ENCODE data around the gene SORBS2.

Gene SORBS2

DNA sequence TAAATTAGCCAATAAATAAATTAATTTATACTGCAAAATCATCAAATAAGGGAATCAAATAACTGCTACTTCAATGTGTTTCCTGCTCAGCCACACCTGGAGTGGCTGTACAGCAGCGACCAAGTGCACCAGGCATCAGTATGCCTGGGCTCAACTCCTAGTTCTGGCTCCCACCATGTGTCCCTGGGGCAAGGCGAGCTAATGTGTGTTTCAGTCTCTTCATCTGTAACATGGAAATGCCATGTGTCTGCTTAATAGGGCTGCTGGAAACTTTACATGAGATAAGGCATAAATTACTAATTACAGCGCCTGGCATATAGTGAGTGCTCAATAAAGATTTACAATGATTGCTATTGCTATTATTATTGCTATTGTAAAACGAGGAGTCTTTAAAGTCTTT lies 167.6 kb downstream of the SORBS2 start:
- no peak for DNase-seq (ENCODE audit: low read depth in 2 of 2)

DNA sequence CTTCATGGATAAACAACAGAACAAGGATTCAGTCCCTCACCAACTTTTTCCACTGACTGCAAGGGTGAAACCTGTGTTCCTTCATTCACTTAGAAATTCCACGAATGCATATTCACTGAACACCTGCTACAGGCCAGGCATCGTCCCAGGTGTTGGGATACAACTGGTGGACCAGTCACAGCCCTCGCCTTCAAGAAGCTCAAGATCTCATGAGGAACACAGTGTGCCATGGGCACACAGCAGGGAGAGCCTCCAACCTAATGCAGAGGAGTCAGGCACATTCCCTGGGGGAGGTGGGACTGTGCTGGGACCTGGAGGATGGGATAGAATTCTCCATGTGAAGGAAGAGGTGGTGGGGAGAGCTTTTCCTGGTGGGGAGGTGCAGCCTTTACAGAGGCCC lies 169.1 kb downstream of the SORBS2 start:
- no peak for DNase-seq (ENCODE audit: low read depth in 2 of 2)

DNA sequence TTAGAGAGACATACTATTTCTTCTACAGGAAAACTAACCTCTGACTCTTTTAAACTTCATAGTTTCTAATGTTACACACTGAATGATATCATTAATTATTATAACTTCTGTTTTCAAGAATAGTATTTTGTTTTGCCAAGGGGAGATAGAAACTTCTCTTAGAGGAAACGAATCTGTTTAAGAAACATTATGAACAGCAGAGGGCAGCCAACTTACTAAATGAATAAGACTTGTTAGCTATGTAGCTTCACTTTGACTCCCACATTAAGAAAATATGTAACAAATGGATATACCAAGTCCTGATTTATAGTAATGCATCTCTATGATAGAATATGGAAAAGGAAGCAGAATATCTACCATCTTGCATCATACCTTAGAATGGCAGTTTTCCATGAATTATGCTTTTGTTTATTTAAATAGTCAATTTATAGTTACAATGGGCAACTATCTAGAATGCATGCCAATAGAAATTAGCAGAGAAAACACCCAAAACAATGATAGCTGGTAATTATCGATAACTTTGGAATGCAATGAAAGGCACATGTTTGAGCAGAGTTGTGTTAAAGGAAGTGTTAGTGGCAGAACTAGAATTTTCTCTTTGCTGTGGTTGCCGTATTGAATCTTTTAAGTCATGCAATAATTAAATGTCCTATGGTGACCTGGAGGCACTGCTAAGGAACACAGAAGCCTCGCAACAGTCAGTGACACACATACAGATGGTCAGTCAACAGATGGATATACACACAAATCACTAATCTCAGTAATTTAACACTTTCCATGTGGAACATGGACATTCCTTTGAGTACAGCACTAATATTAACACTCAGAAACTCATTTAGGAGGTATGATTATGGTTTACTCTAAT lies 171.0 kb downstream of the SORBS2 start:
- DNase-seq (ENCODE audit: low read depth in 2 of 2) = peak; percentile 48 to 58

DNA sequence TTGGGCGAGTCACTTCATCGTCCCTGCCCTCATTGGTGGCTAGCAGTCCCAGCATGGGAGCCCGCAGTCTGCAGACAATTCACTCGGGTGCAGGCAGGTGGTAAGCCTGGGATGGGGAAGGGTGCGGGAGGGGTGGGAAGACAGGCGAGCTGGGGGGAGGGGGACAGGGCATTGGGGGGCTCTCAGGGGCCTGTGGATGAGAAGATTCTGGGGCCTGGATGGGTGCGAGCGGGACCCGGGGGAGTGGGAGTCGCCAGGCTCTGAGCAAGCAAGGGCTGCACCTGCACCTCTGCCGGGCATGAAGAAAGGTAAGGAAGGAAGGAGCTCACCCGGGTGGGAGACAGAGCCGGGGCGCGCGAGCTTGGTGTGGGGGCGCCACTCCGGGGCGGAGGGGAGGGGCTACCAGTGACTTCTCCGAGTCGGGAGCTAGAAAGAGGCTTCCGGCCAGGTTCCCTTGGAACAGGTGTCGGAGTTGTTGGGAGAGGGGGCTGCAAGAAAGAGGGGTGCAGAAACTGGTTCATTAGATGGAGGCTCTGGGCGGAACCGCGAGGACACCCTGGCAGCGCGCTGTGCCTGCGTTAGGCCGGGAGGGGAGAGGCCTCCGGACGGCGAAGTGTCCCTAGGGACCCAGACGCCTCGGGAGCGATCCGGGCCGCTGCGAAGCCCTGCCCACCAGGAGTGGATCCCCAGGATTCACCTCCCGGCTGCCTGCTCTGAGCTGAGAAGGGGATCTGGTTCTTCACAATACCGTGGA lies 173.3 kb downstream of the SORBS2 start:
- no peak for DNase-seq (ENCODE audit: low read depth in 2 of 2)

DNA sequence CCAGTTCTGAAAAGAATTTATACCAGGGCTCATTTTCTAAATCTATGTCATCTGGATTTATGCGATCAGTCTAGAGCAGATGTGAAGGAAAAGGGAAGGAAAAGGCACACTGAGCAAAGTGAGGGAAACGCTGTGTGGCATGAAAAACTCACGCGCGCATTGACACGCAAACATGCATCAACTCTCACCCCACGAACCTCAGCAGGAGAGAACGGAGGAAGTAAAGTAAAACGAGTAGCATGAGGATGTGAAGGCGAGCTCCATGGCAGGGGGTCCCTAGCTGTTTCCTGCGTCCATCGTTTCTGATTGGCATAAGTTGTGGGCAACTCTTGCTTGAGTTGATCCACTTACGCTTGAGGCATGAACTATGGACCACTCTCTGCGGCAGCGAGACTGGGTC lies 173.9 kb downstream of the SORBS2 start:
- DNase-seq (ENCODE audit: low read depth in 2 of 2) = no peak

DNA sequence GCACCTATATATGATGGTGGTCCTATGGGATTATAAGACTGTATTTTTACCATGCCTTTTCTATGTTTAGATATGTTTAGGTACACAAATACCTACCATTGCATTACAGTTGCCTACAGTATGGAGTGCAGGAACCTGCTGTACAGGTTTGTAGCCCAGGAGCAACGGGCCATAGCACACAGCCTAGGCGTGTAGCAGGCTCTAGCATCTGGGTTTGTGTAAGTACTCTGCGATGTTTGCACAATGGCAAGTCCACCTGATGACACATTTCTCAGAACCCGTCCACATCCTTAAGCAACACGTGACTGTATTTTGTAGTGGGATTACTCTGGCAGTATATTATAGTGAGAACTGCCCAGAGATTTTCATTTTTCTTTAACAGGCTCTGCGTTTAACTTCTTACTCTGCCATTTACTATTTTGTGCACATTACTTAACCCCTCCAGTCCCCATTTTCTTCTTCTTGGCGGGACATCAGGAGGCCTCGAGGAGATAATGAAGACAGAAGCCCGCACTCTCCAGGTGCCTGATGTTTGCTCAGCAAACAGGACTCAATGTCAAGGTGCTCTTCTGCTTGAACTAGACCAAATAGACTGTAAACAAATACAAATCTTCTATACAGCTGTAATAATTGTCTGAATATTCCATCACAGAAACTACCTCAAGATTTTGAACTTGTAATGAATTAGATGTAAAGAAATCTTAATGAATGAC lies 174.7 kb downstream of the SORBS2 start:
- no peak for DNase-seq (ENCODE audit: low read depth in 2 of 2)

DNA sequence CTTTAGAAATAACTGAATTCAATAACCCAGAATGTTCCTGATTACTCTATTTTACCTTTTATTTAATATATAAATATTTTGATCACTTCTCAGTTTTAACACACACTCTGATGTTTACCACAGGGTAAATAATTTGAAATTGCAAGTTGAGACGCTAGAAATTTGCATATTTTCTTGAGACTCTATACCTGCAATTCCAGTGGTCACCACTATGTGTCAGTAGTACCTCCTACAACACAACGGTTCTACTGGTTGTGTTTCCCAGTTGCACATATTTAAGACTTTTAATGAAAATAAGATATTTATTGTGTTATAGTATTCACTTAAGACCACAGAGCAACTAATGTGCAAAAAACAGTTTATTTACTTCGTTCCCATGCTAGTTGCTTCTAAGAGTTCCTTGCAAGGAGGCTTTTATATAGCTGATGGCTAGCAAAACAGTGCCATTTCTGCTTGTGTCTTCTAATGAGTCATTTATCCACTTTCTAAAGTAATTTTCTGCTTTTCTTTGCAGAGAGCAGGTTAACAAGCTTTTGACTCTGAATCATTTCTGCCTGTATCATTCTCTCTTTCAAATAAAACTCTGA lies 177.8 kb downstream of the SORBS2 start:
- DNase-seq (ENCODE audit: low read depth in 2 of 2) = no peak

DNA sequence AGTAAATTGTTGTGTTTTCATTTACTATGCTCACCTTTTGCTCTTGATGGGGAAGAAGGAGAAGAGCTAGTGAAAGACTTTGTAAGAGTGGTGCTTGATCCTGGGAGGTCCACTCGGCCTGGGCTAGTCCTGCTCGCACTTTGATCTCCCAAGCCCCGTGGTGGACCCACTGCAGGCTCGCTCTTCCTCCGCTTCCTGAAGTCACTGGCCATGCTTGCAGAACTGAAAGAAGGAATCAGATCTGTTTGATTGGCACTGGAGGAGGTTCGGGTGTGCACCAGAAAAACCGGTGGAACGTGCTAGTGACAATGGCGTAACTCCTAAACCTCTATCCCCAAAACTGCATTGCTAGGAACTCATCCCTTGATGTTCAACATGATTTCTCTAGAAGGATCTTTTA lies 185.2 kb downstream of the SORBS2 start:
- no peak for DNase-seq (ENCODE audit: low read depth in 2 of 2)

DNA sequence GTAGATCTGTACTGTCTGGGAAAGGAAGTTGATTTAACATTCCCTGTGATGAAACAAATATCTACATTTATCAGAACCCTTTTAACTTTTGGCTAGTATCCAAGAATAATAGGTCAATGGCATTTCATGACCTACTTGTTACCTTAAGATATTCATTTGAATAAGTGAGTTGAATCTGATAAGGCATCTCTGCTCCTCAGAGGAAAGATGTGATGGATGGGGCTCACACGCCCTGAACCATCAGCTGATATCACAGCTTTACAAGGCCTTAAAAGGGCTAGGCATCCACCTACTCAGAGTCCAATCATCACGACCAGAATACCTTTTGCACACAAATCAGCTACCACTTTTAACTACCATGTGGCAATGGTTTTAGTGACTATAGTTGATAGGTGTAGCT lies 186.5 kb downstream of the SORBS2 start:
- no peak for DNase-seq (ENCODE audit: low read depth in 2 of 2)

DNA sequence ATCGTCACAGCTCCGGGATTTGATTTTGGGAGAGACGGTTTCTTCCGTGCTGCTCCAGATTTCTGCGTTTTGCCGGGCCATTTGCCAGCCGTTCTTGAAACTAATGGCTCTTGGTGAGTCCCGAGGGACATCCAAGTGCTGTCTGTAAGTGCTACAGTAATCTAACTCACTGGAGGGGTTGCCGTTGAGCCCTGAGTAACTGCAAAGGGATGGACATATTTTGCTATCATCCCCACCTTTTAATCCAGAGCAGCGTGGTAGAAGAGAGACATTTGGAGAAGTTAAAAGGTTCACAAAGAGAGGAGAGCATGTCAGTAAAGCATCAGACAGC lies 187.8 kb downstream of the SORBS2 start:
- no peak for DNase-seq (ENCODE audit: low read depth in 2 of 2)

DNA sequence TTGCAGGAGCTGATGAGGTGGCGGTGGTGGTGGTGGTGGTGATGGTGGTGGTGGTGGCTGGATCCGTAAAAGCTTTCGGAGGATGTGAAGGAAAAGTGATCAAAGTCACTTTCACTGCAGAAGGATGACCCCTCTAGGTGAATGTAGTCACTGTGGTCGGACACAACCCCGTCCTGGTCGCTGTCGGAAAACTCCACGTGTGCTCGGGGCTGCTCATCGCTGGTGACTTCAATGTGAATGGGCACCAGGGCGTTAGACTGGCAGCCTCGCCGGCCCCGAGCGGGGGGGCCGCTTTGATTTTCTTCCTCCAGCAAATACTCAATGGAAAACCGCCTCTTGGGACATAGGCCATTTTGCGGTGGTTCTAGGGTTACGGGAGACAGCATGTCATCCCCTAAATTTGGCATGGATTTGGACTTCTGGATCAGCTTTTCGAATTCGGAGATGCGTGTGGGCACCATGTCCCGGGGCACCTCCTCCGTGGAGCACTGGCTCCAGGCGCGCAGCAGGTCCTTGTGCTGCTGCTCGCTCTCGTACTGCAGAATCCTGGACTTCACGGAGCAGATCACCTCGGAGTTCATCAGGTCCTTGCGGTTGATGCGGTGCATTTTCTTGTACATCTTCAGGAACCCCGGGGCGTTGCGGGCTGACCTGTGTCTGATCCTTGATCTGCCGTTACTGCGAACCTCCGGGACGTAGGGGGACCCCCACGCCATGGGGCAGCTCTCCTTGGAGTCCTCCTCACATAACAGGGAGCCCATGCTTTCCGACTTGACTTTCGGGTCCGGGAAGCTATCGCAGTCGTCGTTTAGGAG lies 188.3 kb downstream of the SORBS2 start:
- DNase-seq (ENCODE audit: low read depth in 2 of 2) = no peak

DNA sequence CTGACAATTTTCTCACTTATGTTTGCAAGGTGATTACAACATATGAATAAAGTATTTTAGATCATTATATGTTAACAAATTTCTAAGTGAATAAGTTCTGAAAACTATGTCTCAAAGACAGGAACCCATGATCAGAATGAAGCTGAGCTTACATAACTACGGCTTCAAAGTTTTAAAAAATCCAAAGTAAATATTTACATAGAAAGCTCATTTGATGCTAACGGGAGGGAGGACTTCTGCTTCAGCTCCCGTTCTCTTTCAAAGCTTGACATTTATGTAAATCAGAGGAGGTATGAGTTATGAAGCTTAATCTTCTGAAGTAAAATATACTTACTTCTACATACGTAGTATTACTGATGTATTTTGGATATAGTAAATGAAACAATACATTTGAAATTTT lies 203.8 kb downstream of the SORBS2 start:
- no peak for DNase-seq (ENCODE audit: low read depth in 2 of 2)

DNA sequence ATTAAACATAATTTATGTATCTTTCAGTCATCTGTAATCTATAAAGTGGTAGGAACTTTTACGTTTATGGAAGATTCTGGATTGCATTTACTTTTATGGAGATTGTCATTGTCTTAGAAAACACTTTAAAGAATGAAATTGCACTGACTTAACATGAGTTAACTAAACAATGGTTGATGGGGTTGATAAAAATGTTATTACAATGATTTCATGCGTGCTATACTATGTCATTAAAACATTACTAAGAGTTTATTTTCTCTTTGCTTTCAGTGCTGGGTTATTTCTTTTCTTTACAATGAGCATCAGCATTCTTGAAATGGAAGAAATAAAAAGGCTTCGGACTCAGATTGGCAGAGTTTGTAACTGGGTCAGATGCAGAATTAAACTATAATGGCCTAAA lies 209.6 kb downstream of the SORBS2 start:
- DNase-seq (ENCODE audit: low read depth in 2 of 2) = no peak

DNA sequence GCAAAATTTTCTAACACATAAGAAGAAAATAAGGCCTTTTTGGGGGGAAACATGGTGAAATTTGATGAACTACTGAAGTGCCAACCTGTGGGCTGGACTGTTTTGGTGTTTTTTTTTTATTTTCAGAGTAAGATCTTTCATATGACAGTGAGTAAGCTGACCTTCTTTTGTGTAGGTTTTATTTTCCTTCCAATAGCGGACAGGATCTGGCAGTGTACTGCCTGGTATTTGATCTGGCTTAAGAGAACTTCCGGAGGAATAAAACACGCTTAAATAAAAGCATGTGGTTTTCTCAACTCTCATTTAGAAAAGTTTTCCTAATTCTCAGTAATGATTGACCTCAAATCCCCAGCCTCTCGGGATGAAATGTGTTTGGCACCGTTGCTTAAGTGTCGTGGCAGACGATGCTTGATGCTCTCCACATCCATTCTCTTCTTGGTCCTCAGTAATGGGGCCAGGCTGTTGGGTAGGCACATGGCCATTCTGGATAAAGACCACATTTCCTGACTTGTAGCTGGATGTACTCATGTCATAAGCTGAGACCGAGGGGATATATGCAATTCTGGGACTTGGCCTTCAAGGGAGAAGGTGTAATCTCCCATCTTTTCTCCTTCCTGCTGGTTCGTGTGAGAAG lies 211.1 kb downstream of the SORBS2 start:
- DNase-seq (ENCODE audit: low read depth in 2 of 2) = no peak

DNA sequence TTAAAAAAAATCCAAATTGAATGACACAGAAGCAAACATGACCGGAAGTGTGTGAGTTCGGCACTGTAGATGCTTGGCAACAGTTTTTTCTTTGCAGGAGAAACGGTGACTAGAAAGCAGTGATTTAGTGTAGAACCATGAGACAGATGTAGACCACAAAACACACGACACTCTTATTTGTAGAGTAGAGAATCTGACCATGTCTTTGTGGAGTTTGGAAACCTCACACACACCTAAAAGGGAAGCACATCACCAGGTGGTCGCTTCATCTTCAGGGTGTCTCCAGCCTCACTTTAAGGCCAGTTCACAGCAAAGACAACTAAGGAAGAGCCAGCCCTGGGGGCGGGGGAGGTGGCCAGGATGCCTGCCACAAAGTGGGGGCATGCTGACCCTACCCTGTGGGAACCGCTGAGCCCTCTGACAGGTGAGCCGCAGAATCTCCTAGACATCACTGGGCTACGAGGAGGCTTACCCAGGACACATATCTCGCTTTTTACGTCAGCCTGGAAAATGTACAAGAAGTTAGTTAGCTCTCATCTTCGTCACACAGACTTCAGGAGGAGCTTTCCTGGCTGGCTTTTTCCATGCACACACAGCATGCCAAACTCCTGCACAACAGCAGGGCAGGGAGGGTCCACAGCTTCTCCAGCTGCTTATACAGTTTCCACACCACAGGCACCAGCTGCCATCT lies 212.3 kb downstream of the SORBS2 start:
- DNase-seq (ENCODE audit: low read depth in 2 of 2) = no peak

DNA sequence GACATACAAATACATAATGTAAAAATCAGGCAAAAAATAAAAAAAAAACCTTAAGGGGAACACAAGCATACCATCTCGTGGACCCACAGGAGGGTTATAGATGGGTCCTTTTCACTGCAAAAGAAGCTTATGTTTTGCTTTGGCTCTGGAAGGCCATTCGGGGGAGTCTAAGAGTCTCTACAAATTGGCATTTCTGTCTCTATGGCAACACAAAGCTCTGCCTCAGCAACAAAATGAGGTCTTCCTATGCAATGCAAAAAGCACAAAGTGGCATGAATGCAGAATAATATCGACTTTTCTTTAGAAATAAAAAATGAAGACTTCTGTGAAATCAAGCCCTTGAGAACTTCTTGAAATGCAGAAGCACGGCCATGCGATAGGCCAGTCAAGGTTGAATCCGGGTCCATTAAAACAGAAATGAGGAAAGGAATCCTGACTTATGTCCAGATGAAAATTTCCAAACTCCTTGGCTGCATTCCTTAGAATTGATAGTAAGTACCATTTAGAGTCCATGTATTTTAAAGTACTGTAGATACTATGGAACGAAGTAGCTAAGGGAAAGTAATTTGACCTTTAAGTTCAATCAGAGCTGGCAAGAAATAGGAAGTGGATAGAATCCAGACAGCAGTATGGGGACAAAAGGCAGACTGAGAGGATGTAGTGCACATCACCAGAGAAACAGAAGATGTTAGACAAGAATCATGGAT lies 213.0 kb downstream of the SORBS2 start:
- DNase-seq (ENCODE audit: low read depth in 2 of 2) = no peak

DNA sequence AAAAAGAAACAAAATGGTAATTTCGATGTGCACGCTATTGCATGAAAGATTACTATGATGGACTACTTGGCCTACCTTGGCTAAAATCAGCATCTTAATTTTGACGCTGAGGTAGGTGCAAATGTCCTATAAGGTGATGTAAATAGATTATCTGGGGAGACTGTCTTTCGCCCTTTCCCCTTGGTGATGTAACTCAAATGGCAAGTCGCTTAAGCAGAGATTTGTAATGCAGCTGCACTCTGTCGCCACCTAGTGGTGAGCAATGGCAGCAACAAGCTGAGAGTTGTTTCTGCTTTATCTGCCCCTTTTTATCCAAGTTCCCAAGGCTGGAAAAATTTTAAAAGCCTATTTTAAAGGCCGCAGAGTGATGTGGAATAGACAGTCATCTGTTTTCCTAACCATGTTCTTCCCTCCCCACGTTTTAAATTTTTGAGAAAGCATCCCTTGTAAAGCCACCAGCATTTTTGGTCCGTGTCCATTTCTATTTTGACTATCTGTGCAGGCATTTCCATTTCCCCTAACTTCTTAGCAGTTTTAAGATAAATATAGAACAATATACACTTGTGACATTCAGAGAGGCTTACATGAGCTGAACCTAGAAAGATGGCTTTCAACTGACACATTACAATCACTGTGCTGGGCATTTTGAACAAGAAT lies 214.3 kb downstream of the SORBS2 start:
- DNase-seq (ENCODE audit: low read depth in 2 of 2) = peak; percentile 45 to 46

DNA sequence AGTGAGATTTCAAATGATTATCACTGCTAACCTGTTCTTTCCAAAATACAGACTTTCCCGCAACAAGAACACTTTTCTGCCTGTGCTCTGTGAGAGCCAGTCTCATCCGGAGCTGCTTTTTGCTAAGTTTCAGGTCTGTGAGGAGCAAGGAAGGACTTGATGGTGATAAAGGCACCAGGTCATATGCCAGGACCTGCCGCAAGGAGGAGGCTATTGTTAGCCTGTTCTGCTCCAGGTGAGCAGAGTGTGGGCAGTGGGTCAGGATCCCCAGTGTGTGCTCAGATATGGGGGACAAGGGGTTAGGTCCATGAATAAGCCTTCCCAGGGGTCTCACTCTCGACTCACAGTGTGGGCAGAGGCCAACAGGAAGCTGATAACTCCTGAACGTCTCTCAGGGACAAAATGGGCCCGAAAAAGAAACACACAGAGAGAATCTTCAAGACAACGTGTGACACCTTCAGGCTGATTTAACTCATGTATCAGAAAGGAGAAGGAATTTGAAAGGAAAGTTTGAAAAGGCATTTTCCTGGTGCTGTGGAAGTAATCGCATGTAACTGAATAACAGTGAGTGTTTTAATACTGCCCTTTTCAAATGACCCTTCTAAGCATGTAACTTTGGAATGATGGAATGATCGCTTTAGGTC lies 219.0 kb downstream of the SORBS2 start:
- DNase-seq (ENCODE audit: low read depth in 2 of 2) = no peak

DNA sequence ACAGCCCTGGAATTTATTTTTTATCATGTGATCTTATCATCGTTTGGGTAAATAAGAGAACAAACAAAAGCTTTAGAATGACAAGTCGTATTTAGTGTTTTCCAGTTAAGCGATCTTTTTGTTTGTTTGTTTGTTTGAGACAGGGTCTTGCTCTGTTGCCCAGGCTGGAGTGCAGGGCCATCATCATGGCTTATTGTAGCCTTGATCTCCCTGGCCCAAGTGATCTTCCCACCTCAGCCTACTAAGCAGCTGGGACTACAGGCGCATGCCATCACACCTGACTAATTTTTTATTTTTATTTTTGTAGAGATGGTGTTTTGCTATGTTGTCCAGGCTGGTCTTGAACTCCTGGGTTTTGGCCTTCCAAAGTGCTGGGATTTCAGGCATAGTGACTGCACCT lies 219.6 kb downstream of the SORBS2 start:
- DNase-seq (ENCODE audit: low read depth in 2 of 2) = no peak
